ENCODE data around the gene EYS.

The EYS gene

DNA sequence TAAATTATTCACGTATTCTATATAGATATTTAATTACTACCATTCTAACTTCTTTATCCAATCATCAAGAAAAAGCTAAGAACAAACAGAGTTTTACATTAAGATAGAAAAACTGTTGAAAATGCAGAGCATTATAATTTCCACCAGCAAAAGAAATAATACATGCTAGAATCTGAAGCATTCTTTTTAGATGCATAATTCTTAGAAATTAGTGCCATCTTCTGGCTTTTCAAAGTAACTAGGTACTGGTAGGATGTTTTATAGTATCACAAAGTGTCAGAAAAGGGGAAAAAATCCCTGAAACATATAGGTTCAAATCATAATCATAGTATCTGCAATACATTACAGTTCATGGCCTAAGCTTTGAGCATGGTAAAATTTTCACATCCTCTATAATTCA is 1892.6 kb downstream of the EYS start:
- TF ChIP-seq, protein P1, sequence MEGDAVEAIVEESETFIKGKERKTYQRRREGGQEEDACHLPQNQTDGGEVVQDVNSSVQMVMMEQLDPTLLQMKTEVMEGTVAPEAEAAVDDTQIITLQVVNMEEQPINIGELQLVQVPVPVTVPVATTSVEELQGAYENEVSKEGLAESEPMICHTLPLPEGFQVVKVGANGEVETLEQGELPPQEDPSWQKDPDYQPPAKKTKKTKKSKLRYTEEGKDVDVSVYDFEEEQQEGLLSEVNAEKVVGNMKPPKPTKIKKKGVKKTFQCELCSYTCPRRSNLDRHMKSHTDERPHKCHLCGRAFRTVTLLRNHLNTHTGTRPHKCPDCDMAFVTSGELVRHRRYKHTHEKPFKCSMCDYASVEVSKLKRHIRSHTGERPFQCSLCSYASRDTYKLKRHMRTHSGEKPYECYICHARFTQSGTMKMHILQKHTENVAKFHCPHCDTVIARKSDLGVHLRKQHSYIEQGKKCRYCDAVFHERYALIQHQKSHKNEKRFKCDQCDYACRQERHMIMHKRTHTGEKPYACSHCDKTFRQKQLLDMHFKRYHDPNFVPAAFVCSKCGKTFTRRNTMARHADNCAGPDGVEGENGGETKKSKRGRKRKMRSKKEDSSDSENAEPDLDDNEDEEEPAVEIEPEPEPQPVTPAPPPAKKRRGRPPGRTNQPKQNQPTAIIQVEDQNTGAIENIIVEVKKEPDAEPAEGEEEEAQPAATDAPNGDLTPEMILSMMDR (conservative IDR thresholded peaks at IDR 0.05), result peak; percentile 12; the same call in 1 of the 2 replicates
- no peak for TF ChIP-seq ZFX (IDR thresholded peaks at IDR 0.05)
- no peak overlapping the region for H3K27ac ChIP-seq

DNA sequence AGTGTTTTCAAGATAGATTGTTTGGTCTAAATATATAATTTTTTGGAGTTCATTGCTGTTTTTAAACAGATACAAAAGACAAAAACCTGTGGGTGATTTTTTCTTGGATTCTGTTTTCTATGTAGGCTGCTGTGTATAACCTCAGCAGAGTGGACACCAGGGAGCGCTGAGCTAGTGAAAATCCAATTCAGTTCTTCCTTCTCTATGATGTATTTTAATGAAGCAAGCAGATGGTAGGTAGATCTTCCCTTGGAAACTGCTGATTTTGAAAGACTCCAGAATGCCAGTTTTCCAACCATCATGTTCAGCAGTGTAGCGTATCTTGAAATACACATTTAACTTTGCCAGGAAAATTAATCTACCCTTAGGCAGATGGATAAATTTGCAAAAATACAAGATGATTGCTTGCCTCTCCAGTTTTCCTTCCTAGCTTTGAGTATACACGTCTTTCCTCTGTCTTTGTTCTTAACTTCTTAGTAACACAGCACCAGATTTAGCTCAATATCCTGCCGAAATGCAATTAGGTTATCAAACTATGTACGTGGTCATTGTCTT is 1893.4 kb downstream of the EYS start:
- TF ChIP-seq ZFX (IDR thresholded peaks at IDR 0.05), result no peak
- TF ChIP-seq, protein P1 (conservative IDR thresholded peaks at IDR 0.05), result no peak; the same call in 1 of the 2 replicates

DNA sequence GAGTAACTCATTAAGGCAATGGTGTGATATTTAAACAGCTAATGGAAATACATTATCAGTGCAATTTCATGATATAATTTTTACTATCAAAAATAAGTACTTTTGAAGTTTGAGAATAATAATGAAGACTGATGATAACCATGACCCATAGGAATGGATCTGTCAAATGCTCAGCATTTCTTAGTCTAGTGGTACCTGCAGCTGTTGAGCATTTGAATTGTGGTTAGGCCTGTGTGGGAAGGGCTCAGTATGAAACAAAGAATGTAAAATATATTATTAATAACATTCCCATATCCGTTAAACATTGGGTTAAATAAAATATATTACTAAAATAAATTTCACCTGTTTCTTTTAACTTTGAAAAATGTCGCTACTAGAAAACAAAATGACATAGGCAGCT is 1898.5 kb downstream of the EYS start:
- H3K27ac ChIP-seq, result no peak overlapping the region
- TF ChIP-seq ZFX (IDR thresholded peaks at IDR 0.05), result no peak
- TF ChIP-seq, protein P1 (conservative IDR thresholded peaks at IDR 0.05), result no peak

More for the DNA sequence above, 1893.4 kb downstream of the EYS start:
- H3K27ac ChIP-seq, result no peak overlapping the region

DNA sequence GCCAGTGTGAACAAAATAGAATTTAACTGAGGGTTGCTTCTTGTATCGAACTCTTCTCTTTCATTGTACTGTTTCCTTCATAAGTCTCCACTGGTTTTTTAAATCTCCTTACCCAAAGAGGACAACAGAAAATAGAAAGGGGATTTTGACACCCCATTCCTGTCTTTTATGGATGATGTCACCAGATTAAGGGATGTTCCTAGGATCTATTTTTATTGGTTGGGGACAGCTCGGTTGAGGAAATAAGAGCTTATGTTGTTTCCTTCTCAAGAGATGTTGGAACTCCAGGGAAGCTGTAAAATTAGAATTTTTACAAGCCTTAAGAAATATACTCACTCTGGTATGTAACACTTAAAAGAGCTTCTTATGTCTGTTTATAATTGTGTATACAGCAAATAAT is 1900.0 kb downstream of the EYS start:
- TF ChIP-seq, protein P1 (conservative IDR thresholded peaks at IDR 0.05), result no peak
- no peak for TF ChIP-seq ZFX (IDR thresholded peaks at IDR 0.05)
- no peak overlapping the region for H3K27ac ChIP-seq

DNA sequence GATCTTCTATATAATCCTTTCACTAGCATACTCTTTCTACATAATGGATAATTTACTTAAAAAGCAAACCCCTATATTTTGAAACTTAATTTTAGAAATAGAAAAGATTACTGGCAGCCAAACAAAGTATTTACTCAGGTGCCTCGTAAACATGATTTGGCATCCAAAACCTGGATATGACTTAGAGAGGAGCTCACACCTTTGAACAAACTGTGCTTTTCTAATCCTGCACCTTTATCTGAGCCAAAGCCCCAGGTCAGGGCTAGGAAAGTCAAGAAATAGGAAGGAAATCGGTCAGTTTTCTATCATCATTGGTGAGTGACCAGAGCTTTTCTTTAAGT is 1900.5 kb downstream of the EYS start:
- no peak overlapping the region for H3K27ac ChIP-seq
- TF ChIP-seq ZFX (IDR thresholded peaks at IDR 0.05), result no peak
- TF ChIP-seq, protein P1 (conservative IDR thresholded peaks at IDR 0.05), result no peak

DNA sequence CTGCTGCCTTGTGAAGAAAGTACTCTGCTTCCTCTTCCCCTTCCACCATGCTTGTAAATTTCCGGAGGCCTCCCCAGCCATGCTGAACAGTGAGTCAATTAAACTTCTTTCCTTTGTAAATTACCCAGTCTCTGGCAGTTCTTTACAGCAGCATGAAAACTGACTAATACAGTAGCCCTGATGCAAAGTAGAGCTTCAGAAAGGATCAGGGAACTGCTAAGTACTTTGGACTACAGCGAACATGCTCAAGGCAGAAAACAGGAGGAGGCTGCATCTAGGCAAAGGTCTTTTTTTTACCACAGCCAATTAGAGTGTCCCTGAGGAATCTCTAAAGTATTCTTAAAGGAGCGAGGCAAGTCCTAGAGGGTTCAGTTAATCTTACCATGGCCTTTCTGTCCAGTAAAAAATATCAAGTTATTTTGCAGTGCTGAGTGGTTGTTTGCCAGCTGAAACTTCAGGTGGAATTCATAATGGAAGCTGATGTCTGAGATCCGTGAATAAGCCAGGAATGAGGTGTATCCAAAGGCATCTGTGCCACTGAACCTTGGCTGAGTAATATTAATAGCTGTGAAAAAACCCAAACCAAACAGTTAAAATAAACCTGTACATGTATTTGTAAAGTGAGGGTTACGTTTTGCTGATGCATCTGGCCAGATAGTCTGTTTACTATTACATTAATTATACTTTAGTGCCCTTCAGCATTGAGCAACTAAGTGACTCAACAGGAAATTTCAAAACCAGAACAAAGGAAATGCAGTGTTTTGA is 1901.0 kb downstream of the EYS start:
- peak overlapping the region; percentile 82; the same call in 1 of the 2 replicates for H3K27ac ChIP-seq
- TF ChIP-seq, protein P1 (conservative IDR thresholded peaks at IDR 0.05), result no peak
- no peak for TF ChIP-seq ZFX (IDR thresholded peaks at IDR 0.05)

DNA sequence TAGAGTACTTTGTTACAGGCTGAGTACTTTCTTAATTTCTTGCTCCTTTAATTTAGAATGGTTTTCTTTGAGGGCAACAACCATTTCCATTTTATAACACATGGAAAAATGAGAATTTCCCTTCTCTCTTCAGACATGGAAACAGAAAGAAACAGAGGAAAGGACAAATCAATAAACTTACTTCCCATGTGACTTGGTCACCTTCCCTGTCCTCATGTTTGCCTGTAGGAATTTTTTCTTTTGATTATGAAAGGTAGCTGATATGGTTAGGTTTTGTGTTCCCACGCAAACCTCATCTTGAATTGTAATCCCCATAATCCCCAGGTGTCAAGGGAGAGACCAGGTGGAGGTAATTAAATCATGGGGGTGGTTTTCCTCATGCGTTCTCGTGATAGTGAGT is 1901.7 kb downstream of the EYS start:
- TF ChIP-seq, protein P1 (conservative IDR thresholded peaks at IDR 0.05), result no peak
- TF ChIP-seq ZFX (IDR thresholded peaks at IDR 0.05), result no peak
- peak overlapping the region; percentile 82; the same call in 1 of the 2 replicates for H3K27ac ChIP-seq

All from C4-2B (cell line).